Stimulated activated CD8-positive, alpha-beta memory T cell treated with anti-CD3 and anti-CD28 coated beads, Interleukin-12 subunit alpha, Interleukin-12 subunit beta, amount 100 ng/mL, for 1 hour (primary cell): ENCODE measurements around the gene CHN1.

Source experiments
- DNase-seq: peaks from one replicate; pipeline ENCODE4 v3.0.0-alpha.2; 2020; ENCODE audit warnings: low read depth

CHN1 gene

DNA sequence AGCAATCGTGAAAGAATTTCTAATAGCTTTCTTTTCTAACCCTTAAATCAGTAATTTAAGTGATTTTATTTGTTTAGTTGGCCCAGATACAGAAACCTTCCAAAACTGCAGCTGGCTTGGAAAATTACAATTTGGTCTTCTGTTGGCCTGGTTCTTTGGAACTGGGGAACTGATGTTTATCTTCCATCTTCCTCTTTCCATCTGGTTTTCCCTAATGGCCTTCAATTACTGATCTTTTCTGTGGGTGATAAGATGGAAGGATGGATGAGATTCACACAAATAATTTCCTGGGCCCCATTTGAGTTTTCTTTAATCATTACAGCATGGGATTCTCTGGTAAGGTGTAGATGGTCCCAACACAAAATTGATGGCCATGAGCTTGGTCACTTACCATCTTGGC, 134.4 kb downstream of the CHN1 start:
- no peak for DNase-seq

DNA sequence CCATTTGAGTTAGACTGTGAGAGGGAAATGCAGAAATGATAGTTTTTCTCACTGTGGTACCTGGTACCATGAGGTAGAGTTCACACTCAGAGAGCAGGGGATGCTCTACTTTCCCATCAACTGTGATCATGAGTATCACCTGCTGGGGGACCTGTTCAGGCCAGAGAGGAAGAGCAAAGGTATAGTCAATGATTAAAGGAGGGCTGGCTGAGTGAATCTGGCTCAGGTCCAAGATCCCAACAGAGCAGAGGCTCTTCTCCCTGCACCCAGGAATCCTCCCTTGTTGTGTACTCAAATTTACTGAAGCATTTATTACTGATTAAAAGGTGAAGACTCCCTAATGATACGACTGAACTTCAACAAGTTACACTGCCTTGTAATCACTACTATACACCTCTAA, 136.3 kb downstream of the CHN1 start:
- no peak for DNase-seq

DNA sequence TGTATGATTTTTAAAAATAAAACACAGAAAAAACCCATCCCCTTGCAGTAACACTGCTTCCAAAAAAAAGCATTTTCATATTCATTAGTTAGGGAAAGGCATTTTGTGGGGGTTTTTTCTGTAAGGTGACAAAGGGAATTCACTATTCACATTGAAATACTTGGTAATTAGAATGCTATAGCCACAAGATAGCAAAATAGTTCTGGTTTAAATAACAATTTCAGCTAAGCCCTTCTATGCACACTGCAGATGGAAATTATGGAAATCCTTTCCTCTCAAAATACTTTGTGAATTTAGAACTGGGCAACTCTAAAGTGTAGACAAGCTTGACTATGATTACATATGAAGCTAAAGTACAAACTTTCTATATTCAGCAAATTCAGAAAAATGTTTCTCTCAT, 138.8 kb downstream of the CHN1 start:
- no peak for DNase-seq

DNA sequence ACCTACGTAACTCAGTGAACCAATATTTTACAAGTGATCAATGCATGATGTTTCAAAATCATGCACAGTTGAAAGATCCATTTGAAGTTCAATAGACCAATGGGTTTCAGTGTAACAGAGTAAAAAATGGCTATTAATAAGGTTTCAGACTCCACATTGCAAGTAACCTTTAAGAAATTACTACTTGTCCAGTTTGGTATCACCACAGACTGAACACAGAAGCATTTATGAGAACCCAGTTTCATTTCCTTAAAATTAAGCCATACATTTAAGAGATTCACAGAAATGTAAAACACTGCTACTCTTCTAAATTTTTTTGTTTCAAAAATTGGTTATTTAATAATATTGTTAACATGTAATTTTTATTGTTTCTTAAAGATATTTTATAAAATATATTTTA, 142.0 kb downstream of the CHN1 start:
- no peak for DNase-seq

DNA sequence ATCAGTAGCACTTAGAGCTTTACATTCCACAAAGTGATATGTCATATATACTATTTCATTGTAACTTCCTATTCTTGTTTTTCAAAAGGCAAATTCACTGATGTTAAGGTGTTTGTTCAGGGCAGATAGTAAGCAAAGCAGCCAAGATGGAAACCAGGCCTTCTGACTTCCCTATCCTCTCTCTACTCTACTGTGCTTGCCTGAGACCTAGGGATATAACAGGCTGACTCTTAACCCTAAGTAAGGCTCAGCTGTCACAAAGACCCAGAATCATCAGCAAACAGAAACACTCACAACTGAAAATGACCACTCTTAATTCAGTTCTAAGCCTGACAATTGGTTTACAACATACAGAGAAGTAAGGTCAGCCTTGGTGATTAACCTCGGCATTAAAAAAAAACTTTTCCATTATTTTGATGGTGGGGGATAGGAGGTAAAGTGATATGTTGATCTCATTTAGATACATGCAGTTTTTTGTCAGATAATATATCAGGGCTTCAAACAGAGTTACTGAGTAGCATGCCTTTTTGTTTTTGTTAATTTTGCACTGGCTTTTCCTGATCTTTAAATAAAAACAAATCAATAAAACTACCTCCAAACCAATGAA, 145.5 kb downstream of the CHN1 start:
- no peak for DNase-seq

DNA sequence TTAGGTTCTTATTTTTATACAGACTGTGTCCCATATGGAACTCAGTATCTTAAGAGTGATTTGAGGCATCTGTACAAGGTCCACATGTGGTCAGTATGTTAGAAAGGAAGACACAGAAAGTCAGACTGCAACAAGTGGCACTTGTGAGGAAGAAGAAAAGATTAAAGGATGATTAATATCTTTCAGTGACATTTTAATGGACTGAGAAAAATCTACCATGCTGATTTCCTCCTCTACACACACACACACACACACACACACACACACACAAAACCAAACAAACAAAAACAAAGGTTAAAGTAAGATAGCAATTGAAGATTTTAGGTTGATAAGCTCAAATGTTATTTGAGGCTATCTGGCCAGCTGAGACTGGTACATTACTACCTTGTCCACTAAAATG, 146.4 kb downstream of the CHN1 start:
- no peak for DNase-seq

DNA sequence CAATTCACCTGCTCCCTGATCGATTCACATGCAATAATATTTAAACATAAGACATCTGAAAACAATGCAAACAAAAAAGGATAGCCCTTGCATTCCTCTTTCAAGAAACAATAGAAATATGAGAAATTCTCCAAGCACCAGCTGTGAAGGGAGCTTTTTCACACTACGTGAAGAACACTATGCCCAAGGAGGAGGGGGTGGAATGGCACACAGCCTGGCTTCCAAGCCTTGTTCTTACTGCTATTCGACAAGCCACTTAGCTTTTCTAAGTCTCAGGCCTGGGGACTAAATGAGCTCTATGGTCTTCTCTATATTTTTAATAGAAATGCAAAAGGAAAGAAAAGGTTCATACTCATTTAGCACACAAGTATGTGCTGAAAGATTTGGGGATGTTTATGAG, 148.7 kb downstream of the CHN1 start:
- DNase-seq: no peak

DNA sequence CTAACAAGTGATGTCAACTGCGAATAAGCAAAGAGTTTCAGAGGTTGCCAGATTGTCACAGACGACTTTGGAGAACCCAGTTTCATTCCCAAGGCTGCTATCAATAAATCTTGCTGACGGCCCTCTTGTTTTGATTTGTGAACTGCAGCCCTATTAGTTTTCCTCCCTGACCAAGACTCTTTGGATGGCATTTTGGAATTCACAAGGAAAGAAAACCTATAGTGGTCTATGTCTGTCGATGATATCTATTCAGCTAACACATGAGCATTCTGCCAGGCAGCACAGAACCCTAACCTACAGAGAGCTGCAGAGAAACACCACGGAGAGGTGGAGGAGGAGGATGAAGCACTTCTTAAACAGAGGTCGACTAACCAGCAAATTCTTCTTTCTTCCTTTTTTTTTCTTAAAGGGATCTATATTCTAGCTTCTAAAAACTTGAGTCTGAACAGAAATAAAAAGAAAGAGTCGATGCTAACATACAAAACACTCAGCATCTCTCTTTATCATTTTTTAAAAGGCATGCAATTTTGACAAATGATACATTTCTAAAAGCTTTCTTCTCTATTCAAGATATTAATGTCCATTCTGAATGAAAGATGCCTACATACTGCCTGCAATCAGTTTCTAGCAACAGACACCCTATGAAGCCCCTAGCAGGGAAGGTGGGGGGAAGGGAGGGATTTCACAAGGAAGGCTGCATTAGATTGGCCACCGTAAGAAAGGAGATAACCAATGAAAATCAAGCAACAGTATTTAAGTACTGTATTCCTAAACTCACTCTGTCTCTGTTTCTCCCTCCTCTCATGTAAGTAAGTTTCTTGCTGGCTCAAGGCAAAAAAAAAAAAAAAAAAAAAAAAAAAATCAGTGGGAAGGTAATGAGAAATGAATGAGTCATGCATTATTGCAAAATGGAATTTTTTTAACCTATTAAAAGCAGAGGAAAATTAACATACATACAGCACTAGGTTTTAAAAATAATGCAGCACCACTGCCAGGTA, 157.9 kb downstream of the CHN1 start:
- DNase-seq: no peak

DNA sequence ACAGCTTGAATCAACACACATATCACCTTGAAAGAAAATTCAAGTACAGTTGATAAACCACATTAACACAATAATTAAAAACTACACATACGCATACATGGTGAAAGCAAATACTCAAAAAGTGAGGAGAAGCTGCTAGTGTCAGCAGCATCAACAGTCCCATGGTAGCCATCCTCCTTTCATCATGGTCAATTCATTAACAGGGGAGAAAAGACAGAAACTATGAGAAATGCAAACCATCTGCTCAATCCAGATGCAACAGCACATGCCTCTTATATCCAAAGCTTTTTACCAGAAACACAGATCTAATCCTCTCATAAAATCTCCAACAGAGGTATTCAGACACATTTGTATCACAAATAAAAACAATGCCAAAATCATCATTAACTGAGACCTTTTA, 159.0 kb downstream of the CHN1 start:
- DNase-seq: no peak

DNA sequence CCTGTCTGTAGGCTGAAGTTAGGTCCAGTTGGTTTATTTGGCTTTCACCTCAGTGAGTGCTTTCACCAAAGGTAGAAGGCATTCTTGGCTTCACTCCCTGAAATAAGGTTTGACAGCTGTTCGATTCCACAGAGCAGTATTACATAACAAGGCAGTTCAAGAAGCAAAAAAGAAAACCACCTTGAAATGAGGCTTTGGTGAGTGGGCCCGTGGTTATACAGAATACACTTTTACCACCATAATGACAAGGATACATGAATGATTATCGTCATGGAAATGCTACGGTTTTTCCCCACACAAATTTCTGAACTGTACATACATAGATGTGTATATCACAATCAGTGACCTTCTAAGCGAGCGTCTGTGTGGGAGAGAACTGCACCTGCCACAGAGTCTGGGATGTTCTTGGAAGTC, 160.9 kb downstream of the CHN1 start:
- no peak for DNase-seq

DNA sequence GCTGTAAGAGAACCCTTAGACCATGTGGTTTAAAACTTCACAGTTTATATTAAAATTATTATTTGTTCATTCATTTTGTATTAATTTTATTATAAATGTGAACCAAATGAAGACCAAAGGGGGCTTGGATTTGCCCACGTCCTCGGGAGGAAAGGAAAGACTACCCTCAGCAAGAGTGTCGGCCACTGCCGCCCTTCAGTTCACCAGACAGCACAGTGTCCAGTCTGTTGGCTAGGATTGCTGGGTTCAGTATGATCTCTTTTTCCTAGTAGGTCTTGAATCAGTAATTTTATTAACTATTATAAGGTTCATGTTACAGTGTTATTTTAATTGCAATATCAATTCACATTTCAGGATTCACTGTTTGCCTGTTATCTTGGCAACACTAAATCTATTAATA, 162.7 kb downstream of the CHN1 start:
- DNase-seq: no peak

DNA sequence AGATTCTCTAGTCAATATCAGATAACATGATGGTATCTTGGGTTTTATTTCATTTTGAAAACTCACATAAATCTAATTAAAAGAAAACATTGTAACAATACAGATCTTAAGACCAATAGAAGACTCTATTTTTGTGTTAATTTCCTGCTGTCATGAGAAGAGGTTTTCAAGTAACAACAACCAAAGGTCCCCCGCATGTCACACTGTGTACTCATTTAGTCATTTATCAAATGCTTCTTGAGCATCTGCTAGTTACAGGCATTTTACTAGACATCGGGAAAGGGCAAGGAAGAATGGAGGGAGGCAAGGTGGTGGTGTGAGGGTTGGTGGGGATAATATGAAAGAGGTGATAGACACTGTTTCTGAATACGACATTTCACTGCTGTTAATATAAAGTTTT, 163.2 kb downstream of the CHN1 start:
- no peak for DNase-seq

DNA sequence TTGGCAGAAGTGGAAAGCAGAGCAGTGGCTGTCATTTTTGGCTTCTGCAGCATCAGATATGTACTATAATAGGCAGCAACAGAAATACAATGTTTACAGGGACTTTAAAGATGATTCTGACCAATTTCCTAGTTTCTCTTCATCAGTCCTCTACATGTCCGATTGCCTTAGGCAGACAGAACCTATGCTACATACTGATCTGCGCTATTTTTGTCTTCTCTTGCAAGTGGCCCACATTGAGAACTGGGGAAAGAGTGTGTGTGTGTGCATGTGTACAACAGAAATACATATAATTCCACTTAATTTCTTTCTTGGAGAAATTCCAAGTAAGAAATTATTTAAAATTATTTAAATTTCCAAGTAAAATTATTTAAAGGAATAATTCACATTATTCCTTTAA, 163.8 kb downstream of the CHN1 start:
- no peak for DNase-seq

DNA sequence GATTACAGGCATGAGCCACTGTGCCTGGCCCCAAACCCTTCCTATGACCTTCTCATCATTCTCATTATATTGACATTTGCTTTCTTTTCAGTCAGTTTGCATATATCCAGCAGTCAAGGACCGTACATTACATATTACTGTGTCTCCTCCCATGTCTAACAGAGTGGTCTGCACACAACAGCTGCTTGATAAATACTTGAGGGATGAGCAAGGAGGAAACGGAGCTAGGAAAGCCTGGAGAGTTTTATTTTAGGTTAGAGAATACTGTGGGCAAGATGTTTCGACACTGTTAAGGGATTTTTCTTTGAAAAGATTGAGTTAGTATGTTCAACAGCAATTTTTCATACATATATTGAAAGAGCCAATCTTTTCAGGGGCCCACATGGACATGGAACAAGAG, 164.7 kb downstream of the CHN1 start:
- DNase-seq: no peak

DNA sequence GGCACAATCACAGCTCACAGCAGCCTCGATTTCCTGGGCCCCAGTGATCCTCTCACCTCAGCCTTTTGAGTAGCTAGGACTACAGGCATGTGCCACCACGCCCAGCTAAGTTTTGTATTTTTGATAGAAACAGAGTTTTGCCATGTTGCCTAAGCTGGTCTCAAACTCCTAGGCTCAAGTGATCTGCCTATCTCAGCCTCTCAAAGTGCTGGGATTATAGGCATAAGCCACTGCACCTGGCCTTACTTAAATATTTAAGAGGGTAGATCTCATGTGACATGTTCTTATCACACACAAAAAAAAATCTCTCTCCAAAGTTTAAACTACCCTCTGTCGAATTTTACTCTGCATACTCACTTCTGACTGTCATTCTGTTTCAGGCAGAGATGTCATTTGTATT, 165.5 kb downstream of the CHN1 start:
- no peak for DNase-seq

DNA sequence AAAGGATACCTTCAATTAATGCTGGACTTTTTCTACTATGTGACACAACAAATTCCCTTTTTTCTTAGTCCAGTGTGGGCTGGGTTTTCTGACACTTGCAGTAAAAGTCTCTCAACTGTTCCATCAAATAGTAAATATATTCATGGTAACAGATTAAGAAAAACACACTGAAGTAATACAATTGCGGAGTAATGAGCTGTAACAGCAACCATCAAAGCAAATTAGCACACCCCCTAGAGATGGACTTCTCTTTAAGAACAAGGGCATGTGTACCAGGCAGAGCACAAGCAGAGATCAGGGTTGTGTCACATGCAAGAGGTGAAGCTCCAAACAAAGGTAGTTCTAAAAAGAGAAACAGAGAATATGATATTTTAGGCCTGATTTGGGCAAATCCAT, 168.2 kb downstream of the CHN1 start:
- no peak for DNase-seq

DNA sequence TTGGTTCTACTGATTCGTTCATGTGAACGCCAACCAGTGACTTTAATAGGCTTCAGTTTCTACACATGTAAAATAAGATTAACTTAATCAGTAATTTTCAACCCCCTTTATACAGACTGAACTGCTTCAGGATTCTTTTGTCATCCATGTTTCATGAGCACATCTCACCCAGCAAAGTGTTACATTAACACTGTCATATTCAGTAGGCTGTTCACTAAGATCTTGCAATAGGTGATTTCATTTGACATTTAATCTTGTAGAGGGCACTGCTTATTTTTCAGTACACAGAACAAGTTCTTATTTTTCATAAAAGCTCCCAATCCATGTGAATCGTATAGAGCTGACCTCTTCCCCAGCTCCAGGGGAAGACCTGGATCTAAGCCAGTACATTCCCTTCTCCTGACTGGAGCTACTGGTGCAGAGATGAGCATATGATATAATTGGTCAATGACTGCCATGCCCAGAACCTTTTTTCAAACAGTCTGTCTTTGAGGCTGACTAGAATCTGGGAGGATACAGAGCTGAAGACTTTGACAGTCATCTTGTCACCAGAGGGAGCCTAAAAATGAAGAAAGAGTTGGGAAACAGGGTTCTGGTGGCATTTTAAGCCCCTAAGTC, 168.7 kb downstream of the CHN1 start:
- DNase-seq: no peak

DNA sequence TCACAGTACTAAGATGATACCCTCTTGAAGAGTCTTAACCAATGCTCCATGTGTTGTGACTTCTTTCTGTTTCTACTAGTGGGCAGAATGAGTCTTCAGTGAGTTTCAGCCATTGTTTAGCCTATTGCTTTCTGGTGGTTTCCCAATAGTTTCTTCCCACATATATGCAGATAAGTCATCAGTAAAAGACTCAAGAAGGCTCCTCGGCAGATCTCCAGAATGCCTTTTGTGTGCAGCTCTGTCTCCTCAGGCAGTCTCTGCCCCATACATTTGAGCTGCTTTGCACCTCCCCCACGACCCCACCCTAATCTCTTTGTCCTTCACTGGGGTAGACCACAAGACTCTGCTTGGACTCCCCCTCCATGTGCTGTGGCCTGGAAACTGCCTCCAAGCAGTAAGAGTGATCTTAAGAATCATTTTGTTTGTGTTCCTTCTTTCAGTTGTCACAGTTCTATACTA, 169.4 kb downstream of the CHN1 start:
- DNase-seq: no peak

DNA sequence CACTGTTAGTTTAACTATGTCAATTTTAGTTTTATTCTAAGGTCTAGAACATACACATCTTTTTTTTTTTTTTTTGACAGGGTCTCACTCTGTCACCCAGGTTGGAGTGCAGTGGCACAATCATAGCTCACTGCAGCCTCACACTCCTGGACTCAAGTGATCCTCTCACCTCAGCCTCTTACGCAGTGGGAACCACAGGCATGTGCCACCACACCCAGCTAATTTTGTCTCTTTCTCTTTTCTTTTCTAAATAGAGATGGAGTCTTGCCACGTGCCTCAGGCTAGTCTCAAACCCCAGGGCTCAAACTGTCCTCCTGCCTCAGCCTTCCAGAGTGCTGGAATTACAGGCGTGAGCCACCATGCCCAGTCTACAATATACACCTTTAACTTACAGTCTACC, 171.4 kb downstream of the CHN1 start:
- no peak for DNase-seq

DNA sequence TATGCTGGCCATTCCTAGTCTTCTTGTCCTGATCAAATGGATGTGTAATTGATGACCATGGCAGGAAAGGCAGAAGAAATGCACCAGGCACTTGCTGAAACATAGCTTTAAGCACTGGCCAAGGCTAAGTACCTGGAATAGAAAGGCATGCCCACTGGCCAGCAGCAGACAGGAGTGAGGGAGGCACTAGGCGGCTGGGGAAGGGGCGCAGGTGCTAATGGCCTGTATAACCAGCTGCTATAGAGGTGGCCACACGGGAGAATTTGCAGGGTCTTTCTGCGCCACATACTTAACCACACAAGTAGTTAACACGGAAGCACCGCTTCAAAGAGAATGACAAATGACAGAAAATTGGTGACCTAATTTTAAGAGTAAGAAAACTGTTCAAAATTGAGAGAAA, 174.6 kb downstream of the CHN1 start:
- DNase-seq: no peak

DNA sequence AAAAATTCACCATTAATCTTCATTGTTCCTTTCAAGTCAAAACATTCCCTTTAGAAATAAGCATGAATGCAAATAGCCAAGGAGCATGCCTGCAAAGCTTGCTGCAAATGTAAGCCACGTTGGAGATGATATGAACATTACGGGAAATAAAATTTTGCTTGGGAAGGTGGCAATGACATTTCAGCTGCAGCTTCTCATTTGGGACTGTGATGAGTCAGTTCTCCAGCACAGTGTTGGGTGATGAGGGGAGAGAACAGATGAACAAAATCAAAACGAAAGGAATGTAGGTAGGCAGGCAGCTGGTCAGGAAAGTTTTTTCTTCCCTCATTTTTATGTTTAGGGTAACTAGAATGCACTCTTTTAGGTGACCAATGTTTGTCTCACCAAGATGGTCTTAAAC, 175.6 kb downstream of the CHN1 start:
- DNase-seq: no peak

DNA sequence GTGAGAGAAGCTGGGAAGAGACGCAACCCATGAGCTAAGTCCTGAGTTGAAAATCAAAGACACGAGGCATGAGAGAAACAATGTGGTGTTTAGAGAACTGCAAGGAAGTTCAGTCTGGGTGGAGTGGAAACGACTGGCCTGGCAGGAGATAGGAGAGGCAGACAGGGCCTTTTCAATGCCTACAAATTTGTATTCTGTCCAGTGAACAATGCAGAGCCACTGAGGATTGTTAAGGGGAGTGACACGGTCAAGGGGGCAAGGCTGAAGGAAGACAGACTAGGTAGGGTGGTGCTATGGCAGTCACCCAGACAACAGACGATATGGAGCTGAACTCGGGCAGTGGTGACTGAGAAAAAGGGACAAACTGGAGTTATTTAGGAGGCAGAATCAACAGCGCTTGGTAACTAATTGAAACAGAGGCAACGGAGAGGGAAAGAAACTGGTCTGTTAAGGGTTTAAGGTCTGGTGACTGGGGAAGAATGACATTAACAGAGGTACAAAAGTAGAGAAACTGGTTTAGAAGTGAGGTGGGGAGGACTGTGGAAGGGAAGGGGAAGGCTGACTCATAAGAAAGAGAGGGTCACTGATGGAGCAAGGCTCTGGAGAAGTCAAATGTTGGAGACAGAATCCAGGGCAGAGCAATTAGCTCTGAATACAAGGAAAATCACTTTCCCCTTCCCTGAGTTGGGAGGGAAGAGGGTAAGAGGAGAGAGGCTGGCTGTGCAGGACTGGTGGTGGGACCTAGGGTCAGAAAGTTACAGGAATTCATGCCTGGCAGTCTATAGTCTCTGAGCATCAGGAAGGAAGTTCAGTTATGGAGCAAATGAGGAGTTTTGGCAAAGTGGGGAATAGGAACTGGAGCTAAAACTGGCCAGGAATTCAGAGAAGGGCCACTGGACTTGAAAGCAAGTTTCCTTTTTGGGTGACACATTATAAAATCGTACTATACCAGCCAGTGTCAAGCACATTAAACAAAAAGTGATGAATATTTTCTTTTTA, 177.5 kb downstream of the CHN1 start:
- no peak for DNase-seq
